Adrenal gland (tissue), 12 donors: Measurements from ENCODE around the gene MARK3. TPM values are rescaled to one million over a fixed set of nuclear protein-coding genes. Genes with fewer than 3 reads are reported as not detected.

Experiments used
- DNase-seq, 7 donors: peaks; one replicate each; pipeline ENCODE4 v3.0.0-alpha.2; 2019 to 2020
- H3K27ac ChIP-seq, 5 donors: fragments of 200-600 bp; sonication (generic) in 4 of 5; 1 replicate in 3 of 5; 2 replicates in 2 of 5; pipeline versions ENCODE4 v1.5.1 to v1.8.0; 2016 to 2020; ENCODE audit warnings: mild to moderate bottlenecking in 1 of 5
- H3K27me3 ChIP-seq: fragments of 200-600 bp; 2 replicates; pipeline ENCODE4 v1.8.0; 2021
- H3K36me3 ChIP-seq, 2 donors: fragments of 200-600 bp; replicated peaks in 1 of 2; 1 replicate in 1 of 2; 2 replicates in 1 of 2; pipeline versions ENCODE4 v1.5.1 to v1.8.0; 2018 to 2022
- H3K4me1 ChIP-seq, 2 donors: fragments of 200-600 bp; replicated peaks in 1 of 2; 1 replicate in 1 of 2; 2 replicates in 1 of 2; pipeline versions ENCODE4 v1.5.1 to v1.8.0; 2018 to 2021
- H3K4me3 ChIP-seq, 4 donors: fragments of 200-600 bp; sonication (generic) in 3 of 4; one replicate each; pipeline ENCODE4 v1.5.1; 2016 to 2018
- H3K9me3 ChIP-seq, 3 donors: fragments of 200-600 bp; sonication (generic) in 1 of 3; replicated peaks in 1 of 3; 1 replicate in 2 of 3; 2 replicates in 1 of 3; pipeline versions ENCODE4 v1.5.1 to v1.8.0; 2016 to 2021
- POLR2A ChIP-seq, 2 donors: fragments of 450-650 bp; IDR thresholded peaks; one replicate each; pipeline ENCODE4 v1.6.1; 2017; ENCODE audit warnings: antibody characterized with exemption in 2 of 2, mild to moderate bottlenecking in 2 of 2, moderate library complexity in 1 of 2
- WGBS, 4 donors: extraction: QIAGEN DNeasy Blood & Tissue Kit in 2 of 4; methylation state at CpG; one replicate each; pipeline versions ENCODE4 v1.1.5 to v1.1.7; 2013 to 2017; 5-methylcytosine and 5-hydroxymethylcytosine counted together
- intact Hi-C, 2 donors: fragments of 100-400 bp; cut with DNase I; formaldehyde crosslinking; loops; one replicate each; pipeline versions ENCODE4 v1.14.1 to v1.15.0; 2022 to 2023
- polyA plus RNA-seq, 3 donors: library from polyadenylated mRNA; stranded (reverse); fragments of 200-250 nt in 2 of 3; fragments of 350-450 nt in 1 of 3; fragmentation: Illumina TruSeq in 1 of 3; extraction: RNeasy Lipid Tissue Mini Kit (QIAGEN cat#74804) in 1 of 3; gene quantifications; one replicate each; pipeline ENCODE4 v1.2.3, GENCODE V29; 2013 to 2014
- total RNA-seq, 9 donors: library from RNA; depleted of rRNA in 4 of 9; stranded (reverse); fragments of >200 nt in 4 of 9; fragments of 120-200 nt in 1 of 9; fragmentation: NEBNext Ultra II Directional in 1 of 9; extraction: Animal tissue kit (Norgen Biotek cat#: 25700) in 1 of 9; gene quantifications; one replicate each; pipeline versions ENCODE4 v1.1.0 to v1.2.4, GENCODE V29; 2013 to 2023
- TF ChIP-seq, protein P1 (sequence below), 6 experiments: fragments of 450-650 bp in 4 of 6; fragments of 200-600 bp in 2 of 6; sonication (generic) in 1 of 6; IDR thresholded peaks; 1 replicate in 5 of 6; 2 replicates in 1 of 6; pipeline versions ENCODE4 v1.5.1 to v1.8.0; 2016 to 2021; ENCODE audit warnings: antibody characterized with exemption in 6 of 6, mild to moderate bottlenecking in 2 of 6, moderate library complexity in 1 of 6
- donor health status: healthy with polysubstance abuse.
- donor health status: Bipolar disorder and iron deficiency.
- donor health status: DM: yes; HTN: yes; CAD: no.
- donor health status: DM: no; HTN: no; CAD: no.
- donor health status: DM: no; HTN: no; CAD: no.
- donor health status: DM: yes; HTN: yes; CAD: no.

MARK3 gene
- total and polyA plus RNA-seq, 12 donors: 73.1 to 233 (median 94.6) TPM

DNA sequence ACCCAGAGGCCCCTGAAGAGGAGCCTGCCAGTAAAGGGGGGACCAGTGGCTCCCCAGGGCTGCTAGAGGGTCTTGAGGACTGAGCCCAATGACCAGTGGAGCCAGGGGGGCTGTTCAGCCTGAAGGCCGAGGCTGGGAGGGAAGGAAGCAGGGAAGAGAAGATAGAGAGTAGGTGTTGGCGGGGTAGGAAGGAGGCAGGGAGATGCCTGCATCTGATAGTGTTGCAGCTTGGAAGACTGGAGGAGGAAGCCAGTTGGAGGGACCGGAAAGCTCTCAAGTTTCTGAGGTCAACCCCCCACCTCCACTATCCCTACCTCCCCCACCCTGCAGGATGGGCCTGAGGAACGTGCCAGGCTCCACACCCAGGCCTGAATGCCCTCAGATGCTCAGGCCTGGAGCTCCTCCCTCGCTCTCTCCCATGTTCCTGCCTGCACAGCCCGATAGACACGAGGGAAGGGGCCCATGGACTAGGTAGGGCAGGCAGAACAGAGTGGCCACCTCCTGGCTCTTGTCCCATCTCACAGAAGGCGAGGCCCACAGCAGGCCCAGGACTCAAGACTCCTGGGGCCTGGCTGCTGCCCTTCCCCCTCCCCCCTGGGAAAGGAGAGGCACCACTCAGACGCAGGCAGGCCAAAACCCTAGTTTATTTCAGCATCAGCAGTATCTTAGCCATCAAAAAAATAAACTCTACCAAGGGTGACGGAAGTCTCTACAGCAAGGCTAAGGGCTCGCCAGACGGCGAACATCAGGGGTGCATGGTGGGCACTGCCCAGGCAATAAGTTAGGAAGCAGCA, 134.0 kb downstream of the MARK3 start:
- DNase-seq: peak in 4 of 7 donors; percentile 15 to 65 (median 30)
- Histone ChIP-seq H3K27me3 (no peaks in the 10 kb centered on the region), H3K4me1 (peaks cover 24 to 47% of the 10 kb centered on the region in 2 donors), H3K9me3 (no peaks in the 10 kb centered on the region), H3K27ac (peak overlapping the region in 4 of 5 donors; percentile 21 to 89 (median 82)), H3K4me3 (no peak overlapping the region), H3K36me3 (no peaks in the 10 kb centered on the region)
- intact Hi-C loops: no loop called here
- 41 to 58% (median 50%) methylated on average over 8 to 13 of the region's 13 CpGs for WGBS, 4 donors
- TF ChIP-seq, protein P1, sequence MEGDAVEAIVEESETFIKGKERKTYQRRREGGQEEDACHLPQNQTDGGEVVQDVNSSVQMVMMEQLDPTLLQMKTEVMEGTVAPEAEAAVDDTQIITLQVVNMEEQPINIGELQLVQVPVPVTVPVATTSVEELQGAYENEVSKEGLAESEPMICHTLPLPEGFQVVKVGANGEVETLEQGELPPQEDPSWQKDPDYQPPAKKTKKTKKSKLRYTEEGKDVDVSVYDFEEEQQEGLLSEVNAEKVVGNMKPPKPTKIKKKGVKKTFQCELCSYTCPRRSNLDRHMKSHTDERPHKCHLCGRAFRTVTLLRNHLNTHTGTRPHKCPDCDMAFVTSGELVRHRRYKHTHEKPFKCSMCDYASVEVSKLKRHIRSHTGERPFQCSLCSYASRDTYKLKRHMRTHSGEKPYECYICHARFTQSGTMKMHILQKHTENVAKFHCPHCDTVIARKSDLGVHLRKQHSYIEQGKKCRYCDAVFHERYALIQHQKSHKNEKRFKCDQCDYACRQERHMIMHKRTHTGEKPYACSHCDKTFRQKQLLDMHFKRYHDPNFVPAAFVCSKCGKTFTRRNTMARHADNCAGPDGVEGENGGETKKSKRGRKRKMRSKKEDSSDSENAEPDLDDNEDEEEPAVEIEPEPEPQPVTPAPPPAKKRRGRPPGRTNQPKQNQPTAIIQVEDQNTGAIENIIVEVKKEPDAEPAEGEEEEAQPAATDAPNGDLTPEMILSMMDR (IDR thresholded peaks at IDR 0.05): no peak
- no peak for TF ChIP-seq POLR2A (IDR thresholded peaks at IDR 0.05)

DNA sequence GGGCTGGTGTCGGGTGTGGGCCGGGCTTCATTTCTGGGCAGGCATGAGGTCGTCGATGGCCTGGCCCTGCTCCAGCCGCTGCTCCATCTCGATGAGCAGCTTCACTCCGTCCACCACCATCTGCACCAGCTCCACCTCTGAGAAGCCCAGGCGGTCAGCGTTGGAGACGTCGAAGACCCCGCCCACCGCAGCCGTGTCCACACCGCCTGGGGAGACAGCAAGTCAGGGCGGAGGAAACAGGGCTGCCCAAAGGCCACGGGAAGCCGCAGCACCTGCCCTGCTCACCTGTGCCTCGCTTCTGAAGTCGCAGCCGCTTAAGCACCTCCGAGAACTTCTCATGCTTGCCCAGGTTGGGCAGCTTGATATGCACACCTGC, 134.6 kb downstream of the MARK3 start:
- intact Hi-C loops: no loop called here
- H3K4me1 ChIP-seq: peaks cover 24 to 47% of the 10 kb centered on the region in 2 donors
- H3K4me3 ChIP-seq: no peak overlapping the region

DNA sequence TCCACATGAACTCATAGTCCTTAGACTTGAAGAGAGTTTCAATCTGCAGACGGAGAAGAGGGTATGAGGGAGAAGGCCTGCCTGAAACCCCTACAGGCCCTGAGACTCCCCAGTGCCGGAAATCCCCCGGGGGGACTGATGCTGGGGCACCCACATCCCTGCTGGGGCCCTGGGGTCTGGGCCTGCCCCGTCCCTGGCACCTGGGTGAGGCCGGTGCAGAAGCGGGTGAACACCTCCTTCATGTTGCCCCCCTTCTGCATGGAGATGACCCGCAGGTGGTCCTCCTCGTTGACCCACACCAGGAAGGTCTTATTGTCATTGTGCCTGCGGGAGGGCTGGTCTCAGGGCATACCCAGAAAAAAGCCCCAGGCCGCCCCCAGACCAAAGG, 135.0 kb downstream of the MARK3 start:
- Histone ChIP-seq H3K36me3 (no peaks in the 10 kb centered on the region), H3K27ac (peak overlapping the region in 4 of 5 donors; percentile 81 to 89 (median 82)), H3K4me1 (peaks cover 24 to 47% of the 10 kb centered on the region in 2 donors), H3K9me3 (no peaks in the 10 kb centered on the region), H3K27me3 (no peaks in the 10 kb centered on the region), H3K4me3 (peak overlapping the region in 1 of 4 donors; percentile 61)
- TF ChIP-seq, protein P1 (IDR thresholded peaks at IDR 0.05): no peak
- no peak for TF ChIP-seq POLR2A (IDR thresholded peaks at IDR 0.05)
- peak in 1 of 7 donors; percentile 7 for DNase-seq
- intact Hi-C loops: no loop called here
- 60 to 90% (median 67%) methylated on average over 1 to 10 of the region's 10 CpGs for WGBS, 4 donors

More for the DNA sequence above, 134.6 kb downstream of the MARK3 start:
- Histone ChIP-seq H3K9me3 (no peaks in the 10 kb centered on the region), H3K36me3 (no peaks in the 10 kb centered on the region), H3K27me3 (no peaks in the 10 kb centered on the region), H3K27ac (peak overlapping the region in 3 of 5 donors; percentile 81 to 89 (median 82))
- no peak for TF ChIP-seq POLR2A (IDR thresholded peaks at IDR 0.05)
- TF ChIP-seq, protein P1 (IDR thresholded peaks at IDR 0.05): no peak
- DNase-seq: peak in 5 of 7 donors; percentile 34 to 73 (median 53)
- WGBS, 4 donors: 64 to 76% (median 70%) methylated on average over 10 to 22 of the region's 22 CpGs

GRCh38 chr14:103520657-103521437, 135.6 kb downstream of the MARK3 start:
- TF ChIP-seq POLR2A (IDR thresholded peaks at IDR 0.05): peak; percentile 33 to 73
- TF ChIP-seq, protein P1 (IDR thresholded peaks at IDR 0.05): peak; percentile 37 to 67 (median 56)
- WGBS, 4 donors: 0 to 2% (median 1%) methylated on average over 2 to 63 of the region's 66 CpGs
- H3K4me1 ChIP-seq: peaks cover 24 to 47% of the 10 kb centered on the region in 2 donors
- H3K9me3 ChIP-seq: no peaks in the 10 kb centered on the region
- peak overlapping the region; percentile 65 to 89 (median 81) for H3K27ac ChIP-seq
- no peaks in the 10 kb centered on the region for H3K27me3 ChIP-seq
- peak overlapping the region in 3 of 4 donors; percentile 4 to 61 (median 56) for H3K4me3 ChIP-seq
- DNase-seq: peak; percentile 85 to 94 (median 90)
- intact Hi-C loops: no loop called here
- H3K36me3 ChIP-seq: no peaks in the 10 kb centered on the region
